Activated CD8-positive, alpha-beta memory T cell treated with anti-CD3 and anti-CD28 coated beads, Interleukin-2, amount 50 U/mL, for 24 hours (primary cell): ENCODE data around the gene BTRC.

Experiments used
- DNase-seq: peaks from one replicate; pipeline ENCODE4 v3.0.0-alpha.2; 2020; ENCODE audit errors: extremely low read depth

Gene BTRC

GRCh38 chr10:101484175-101484745 lies 130.3 kb downstream of the BTRC start:
- no peak for DNase-seq

- no peak for DNase-seq
These were observed 131.2 kb downstream of the BTRC start for GRCh38 chr10:101485207-101485606.

GRCh38 chr10:101485681-101486554 lies 132.0 kb downstream of the BTRC start:
- no peak for DNase-seq

GRCh38 chr10:101487399-101487798 lies 133.4 kb downstream of the BTRC start:
- no peak for DNase-seq

- no peak for DNase-seq
These were observed 135.4 kb downstream of the BTRC start for GRCh38 chr10:101489355-101489754.

GRCh38 chr10:101490026-101490425 lies 136.1 kb downstream of the BTRC start:
- DNase-seq: no peak

- DNase-seq: no peak
These were observed 138.2 kb downstream of the BTRC start for GRCh38 chr10:101492205-101492604.

GRCh38 chr10:101492814-101493213 lies 138.8 kb downstream of the BTRC start:
- DNase-seq: no peak

- no peak for DNase-seq
These were observed 139.3 kb downstream of the BTRC start for GRCh38 chr10:101493249-101493648.

GRCh38 chr10:101493782-101494281 lies 139.9 kb downstream of the BTRC start:
- DNase-seq: no peak

GRCh38 chr10:101494650-101495049 lies 140.7 kb downstream of the BTRC start:
- no peak for DNase-seq

- DNase-seq: no peak
These were observed 141.5 kb downstream of the BTRC start for GRCh38 chr10:101495324-101495925.

- DNase-seq: no peak
These were observed 150.5 kb downstream of the BTRC start for GRCh38 chr10:101504438-101504837.

- DNase-seq: no peak
These were observed 153.1 kb downstream of the BTRC start for GRCh38 chr10:101506829-101507661.

- no peak for DNase-seq
These were observed 153.9 kb downstream of the BTRC start for GRCh38 chr10:101507828-101508227.

- no peak for DNase-seq
These were observed 158.0 kb downstream of the BTRC start for GRCh38 chr10:101511938-101512337.

- DNase-seq: no peak
These were observed 158.8 kb downstream of the BTRC start for GRCh38 chr10:101512738-101513137.

- DNase-seq: no peak
These were observed 159.8 kb downstream of the BTRC start for GRCh38 chr10:101513733-101514132.

GRCh38 chr10:101525848-101526247 lies 171.9 kb downstream of the BTRC start:
- no peak for DNase-seq

- DNase-seq: no peak
These were observed 175.2 kb downstream of the BTRC start for GRCh38 chr10:101529207-101529606.

GRCh38 chr10:101529725-101530553 lies 176.0 kb downstream of the BTRC start:
- DNase-seq: no peak
